Ishikawa (cell line): ENCODE results near the gene IKZF4.

Experiments
- CEBPB ChIP-seq: IDR thresholded peaks from 2 replicates; pipeline ENCODE4 v1.6.1; 2012
- CREB1 ChIP-seq: IDR thresholded peaks from 2 replicates; pipeline ENCODE4 v1.6.1; 2012; ENCODE audit warnings: low read depth
- EGR1 ChIP-seq: IDR thresholded peaks from 2 replicates; pipeline ENCODE4 v1.6.1; 2012
- EP300 ChIP-seq: IDR thresholded peaks from 2 replicates; pipeline ENCODE4 v1.6.1; 2012; ENCODE audit warnings: borderline replicate concordance
- FOXM1 ChIP-seq: IDR thresholded peaks from 2 replicates; pipeline ENCODE4 v1.6.1; 2012; ENCODE audit warnings: low read depth, borderline replicate concordance
- MAX ChIP-seq: IDR thresholded peaks from 2 replicates; pipeline ENCODE4 v1.6.1; 2012
- NFIC ChIP-seq: IDR thresholded peaks from 2 replicates; pipeline ENCODE4 v1.6.1; 2012
- RAD21 ChIP-seq: IDR thresholded peaks from 2 replicates; pipeline ENCODE4 v1.6.1; 2012; ENCODE audit warnings: low read depth
- REST ChIP-seq: IDR thresholded peaks from 2 replicates; pipeline ENCODE4 v1.6.1; 2012; ENCODE audit warnings: low read depth, mild to moderate bottlenecking
- TAF1 ChIP-seq: IDR thresholded peaks from 2 replicates; pipeline ENCODE4 v1.6.1; 2012; ENCODE audit warnings: low read depth, mild to moderate bottlenecking
- TCF12 ChIP-seq: IDR thresholded peaks from 2 replicates; pipeline ENCODE4 v1.6.1; 2012; ENCODE audit warnings: low read depth
- TEAD4 ChIP-seq: IDR thresholded peaks from 2 replicates; pipeline ENCODE4 v1.6.1; 2012
- USF1 ChIP-seq: IDR thresholded peaks from 2 replicates; pipeline ENCODE4 v1.6.1; 2012
- YY1 ChIP-seq: IDR thresholded peaks from 2 replicates; pipeline ENCODE4 v1.6.1; 2012; ENCODE audit warnings: low read depth
- ZBTB7A ChIP-seq: IDR thresholded peaks from 2 replicates; pipeline ENCODE4 v1.6.1; 2012; ENCODE audit warnings: low read depth

Gene IKZF4

GRCh38 chr12:56078931-56079722 lies 58.3 kb downstream of the IKZF4 start:
- TF ChIP-seq CREB1 (no peak), USF1 (no peak; the same call in 1 of the 2 replicates), CEBPB (no peak), MAX (peak; percentile 39; the same call in 1 of the 2 replicates), FOXM1 (no peak; the same call in 1 of the 2 replicates), TCF12 (peak; percentile 33; the same call in 1 of the 2 replicates), TEAD4 (peak; percentile 42; the same call in 1 of the 2 replicates), TAF1 (peak; percentile 50), ZBTB7A (no peak), NFIC (0 out of 2 replicates have a peak, but pooled peaks have one; percentile 6), EGR1 (no peak), RAD21 (peak; percentile 74), REST (no peak)

- TF ChIP-seq EP300 (no peak; the same call in none of the 2 replicates), CREB1 (0 out of 2 replicates have a peak, but pooled peaks have one; percentile 7), TEAD4 (no peak; the same call in 1 of the 2 replicates), REST (no peak), YY1 (no peak; the same call in none of the 2 replicates), ZBTB7A (peak; percentile 97), CEBPB (no peak), FOXM1 (no peak), MAX (peak; percentile 91), USF1 (peak; percentile 30; the same call in 1 of the 2 replicates), TCF12 (peak; percentile 67), NFIC (no peak; the same call in 1 of the 2 replicates), TAF1 (peak; percentile 58), EGR1 (no peak), RAD21 (peak; percentile 5; the same call in 1 of the 2 replicates)
These were observed 59.1 kb downstream of the IKZF4 start, which contains the start of gene ERBB3 for GRCh38 chr12:56079723-56080555. TSS of gene ERBB3 (plus strand) at chr12:56080165. CDS start at chr12:56080301, 136 bp downstream.

- TF ChIP-seq USF1 (no peak), EGR1 (no peak), RAD21 (no peak), ZBTB7A (no peak; the same call in 1 of the 2 replicates), TCF12 (no peak), REST (no peak), EP300 (no peak), TAF1 (no peak), CREB1 (no peak), CEBPB (no peak), TEAD4 (no peak), MAX (no peak), FOXM1 (no peak), YY1 (no peak), NFIC (no peak)
These were observed 59.8 kb downstream of the IKZF4 start for GRCh38 chr12:56080556-56081138.
